HepG2 (cell line): ENCODE results near the gene HAUS5. TPM values are rescaled to one million over a fixed set of nuclear protein-coding genes. Genes with fewer than 3 reads are reported as not detected.
"Not testable (repeated sequence)": the region's sequence is repeated elsewhere in the genome, so short reads cannot be mapped to it uniquely, and the experiment has no call there.

Experiments
- ATAC-seq: fragments of 200-7000 bp; cut with Tn5 transposase; 3 replicates; pipeline ENCODE4 v1.9.1; 2020; ENCODE audit warnings: mild to moderate bottlenecking, moderate library complexity
- BruUV-seq: library from RNA; stranded (reverse); fragments of 400-500 nt; replicated peaks from 2 replicates; lab custom pipeline; 2021; lab: Mats Ljungman, UMichigan
- CTCF ChIA-PET: fragments of 300-600 bp; formaldehyde crosslinking; extraction: SDS; loops from one replicate; lab custom pipeline; 2021; ENCODE audit warnings: low total read pairs, inconsistent platforms, low intra/inter-chr PET ratio; lab: Yijun Ruan, JAX
- POLR2A ChIA-PET: fragments of 350-600 bp; sonication (Branson Sonifier 250); formaldehyde crosslinking; loops from one replicate; lab custom pipeline; 2020; ENCODE audit warnings: antibody characterized with exemption, inconsistent platforms; lab: Yijun Ruan, JAX
- DNase-seq: peaks from one replicate; pipeline ENCODE4 v3.0.0-alpha.2; 2015; ENCODE audit warnings: low spot score
- FAIRE-seq: peaks from 3 replicates; lab custom pipeline; 2011; peaks lifted over from hg19 to GRCh38; lab: Jason Lieb, UNC
- H2AFZ ChIP-seq: one replicate; pipeline ENCODE4 v1.6.1; 2011; ENCODE audit warnings: low read length, inconsistent platforms
- H3K27ac ChIP-seq: fragments of 300-600 bp; 3 replicates; pipeline ENCODE4 v1.8.0; 2011; ENCODE audit warnings: mixed run types, mild to moderate bottlenecking, mixed read lengths, low read length, inconsistent platforms; ENCODE audit not compliant: insufficient read depth; ENCODE audit errors: extremely low read length
- H3K27me3 ChIP-seq, 2 experiments: fragments of 200-600 bp in 1 of 2; 2 replicates in 1 of 2; 3 replicates in 1 of 2; pipeline versions ENCODE4 v1.6.0 to v1.8.0; 2011; ENCODE audit warnings: low read length in 2 of 2, mild to moderate bottlenecking in 2 of 2, moderate library complexity in 2 of 2, inconsistent platforms in 1 of 2; ENCODE audit not compliant: insufficient read depth in 2 of 2, control insufficient read depth in 1 of 2
- H3K36me3 ChIP-seq, 2 experiments: fragments of 200-600 bp in 1 of 2; replicated peaks in 1 of 2; 2 replicates in 1 of 2; 3 replicates in 1 of 2; pipeline versions ENCODE4 v1.5.1 to v1.8.0; 2011; ENCODE audit warnings: low read length in 2 of 2, inconsistent platforms in 1 of 2; ENCODE audit not compliant: insufficient read depth in 2 of 2, control insufficient read depth in 1 of 2
- H3K4me1 ChIP-seq: 2 replicates; pipeline ENCODE4 v1.5.1; 2012; ENCODE audit warnings: low read length, inconsistent platforms; ENCODE audit not compliant: insufficient read depth
- H3K4me2 ChIP-seq: 2 replicates; pipeline ENCODE4 v1.6.0; 2011; ENCODE audit warnings: low read depth, low read length, inconsistent platforms
- H3K4me3 ChIP-seq, 3 experiments: fragments of 200-600 bp in 1 of 3; sonication (generic), shearing (Covaris generic) in 1 of 3; replicated peaks in 1 of 3; 2 replicates each; pipeline ENCODE4 v1.5.1; 2011 to 2016; ENCODE audit warnings: low read length in 3 of 3, inconsistent platforms in 2 of 3, low read depth in 2 of 3, mild to moderate bottlenecking in 2 of 3, control low read depth in 1 of 3, mixed read lengths in 1 of 3; ENCODE audit not compliant: insufficient read depth in 1 of 3
- H3K79me2 ChIP-seq: one replicate; pipeline ENCODE4 v1.6.1; 2011; ENCODE audit warnings: low read length, inconsistent platforms; ENCODE audit not compliant: insufficient read depth
- H3K9ac ChIP-seq: 2 replicates; pipeline ENCODE4 v1.6.0; 2011; ENCODE audit warnings: mild to moderate bottlenecking, low read depth, low read length, inconsistent platforms; ENCODE audit not compliant: insufficient read depth
- H3K9me3 ChIP-seq: 2 replicates; pipeline ENCODE4 v1.5.1; 2012; ENCODE audit warnings: mild to moderate bottlenecking, low read length
- H4K20me1 ChIP-seq: 2 replicates; pipeline ENCODE4 v1.6.0; 2011; ENCODE audit warnings: inconsistent platforms, mild to moderate bottlenecking, low read length, moderate library complexity; ENCODE audit not compliant: insufficient read depth
- HNRNPK ChIP-seq: fragments of 200-400 bp; formaldehyde crosslinking; IDR thresholded peaks from 2 replicates; pipeline ENCODE4 v1.6.1; 2018; ENCODE audit warnings: low read length, low read depth, moderate library complexity, mild to moderate bottlenecking; ENCODE audit not compliant: poor library complexity, severe bottlenecking
- KLF16 ChIP-seq, 2 experiments: sonication (generic) in 1 of 2; formaldehyde crosslinking in 1 of 2; IDR thresholded peaks; 2 replicates each; pipeline versions ENCODE4 v1.6.1 to v1.8.0; 2016 to 2023; ENCODE audit warnings: missing genetic modification reagents in 2 of 2, missing compliant biosample characterization in 1 of 2
- ZNF121 ChIP-seq: sonication (generic); formaldehyde crosslinking; IDR thresholded peaks from 2 replicates; pipeline ENCODE4 v1.5.0; 2020; ENCODE audit warnings: mild to moderate bottlenecking, missing genetic modification reagents
- ZNF770 ChIP-seq: sonication (generic); formaldehyde crosslinking; IDR thresholded peaks from 2 replicates; pipeline ENCODE4 v1.5.0; 2020; ENCODE audit warnings: mild to moderate bottlenecking, missing genetic modification reagents
- WGBS: methylation state at CpG from one replicate; pipeline ENCODE4 v1.1.6; 2017; ENCODE audit warnings: low lambda C conversion rate; 5-methylcytosine and 5-hydroxymethylcytosine counted together
- in situ Hi-C: cut with HindIII; loops from 2 replicates; pipeline ENCODE4 v1.10.0; 2017; ENCODE audit warnings: low pct_unique_long_range_greater_than_20kb; ENCODE audit not compliant: extremely low pct_ligation_motif_present
- intact Hi-C: fragments of 100-400 bp; cut with micrococcal nuclease; formaldehyde crosslinking; loops from one replicate; pipeline ENCODE4 v1.10.0; 2022; ENCODE audit not compliant: unreplicated experiment
- polyA plus RNA-seq, 8 experiments: library from polyadenylated mRNA; depleted of rRNA in 3 of 8; stranded (reverse) in 7 of 8; unstranded in 1 of 8; fragments of >200 nt; fragmentation: Illumina TruSeq in 4 of 8; extraction: Trizol in 4 of 8; gene quantifications; 2 replicates each; pipeline versions ENCODE4 v1.2.1 to v1.2.3, GENCODE V29; 2011 to 2016; ENCODE audit warnings: low read depth in 4 of 8, missing spikeins in 1 of 8, mixed read lengths in 1 of 8; ENCODE audit not compliant: insufficient read depth in 1 of 8
- total RNA-seq, 5 experiments: library from RNA; depleted of rRNA; stranded (reverse); fragments of >200 nt; fragmentation: Illumina TruSeq; extraction: Trizol; gene quantifications; 2 replicates each; pipeline ENCODE4 v1.2.3, GENCODE V29; 2016; ENCODE audit warnings: low read depth in 1 of 5

HAUS5 gene
- total and polyA plus RNA-seq, 2 of the 13 experiments (the other 11 are each of a cell fraction or from before 2014, with no cell fraction given) = 10.3 to 17.7 TPM

GRCh38 chr19:35595026-35595425 lies 17.5 kb upstream of the HAUS5 start:
- FAIRE-seq, BruUV-seq, H3K4me3 ChIP-seq, H3K27me3 ChIP-seq, H2AFZ ChIP-seq, ATAC-seq, H3K27ac ChIP-seq, H4K20me1 ChIP-seq, intact Hi-C loops, H3K36me3 ChIP-seq, H3K9me3 ChIP-seq, in situ Hi-C loops, DNase-seq, CTCF ChIA-PET, H3K4me2 ChIP-seq, H3K79me2 ChIP-seq, H3K9ac ChIP-seq, POLR2A ChIA-PET: not testable (repeated sequence)
- TF ChIP-seq ZNF770 (CRISPR knock-in tag) (0 out of 2 replicates have a peak, but pooled peaks have one; percentile 5), ZNF121 (peak; percentile 91)
- peaks cover 31% of the 10 kb centered on the region for H3K4me1 ChIP-seq
- WGBS = 36% methylated on average over 3 of the region's 3 CpGs

- no peak for FAIRE-seq
- peaks cover 31% of the 10 kb centered on the region for H3K4me1 ChIP-seq
- no peaks in the 10 kb centered on the region for H4K20me1 ChIP-seq
- TF ChIP-seq HNRNPK (peak; percentile 17), KLF16 (CRISPR knock-in tag; IDR thresholded peaks at IDR 0.05) (no peak)
- H3K9ac ChIP-seq = no peak overlapping the region
- no TSS peak for BruUV-seq
- no peak for ATAC-seq
- 95% methylated on average over 1 of the region's 1 CpG for WGBS
- H2AFZ ChIP-seq = no peak overlapping the region
- H3K9me3 ChIP-seq = no peaks in the 10 kb centered on the region
- H3K4me2 ChIP-seq = no peak overlapping the region
- intact Hi-C loops = no loop called here
- no peaks in the 10 kb centered on the region for H3K79me2 ChIP-seq
- in situ Hi-C loops = no loop called here
- no peaks in the 10 kb centered on the region for H3K27me3 ChIP-seq
- no peak for DNase-seq
- H3K4me3 ChIP-seq = no peak overlapping the region
- CTCF ChIA-PET = no interaction called here
- POLR2A ChIA-PET = interaction anchor here (1.2 kb wide), 1 partner anchor 9 kb away, joined by 12 read pairs; no protein-coding TSS in a partner anchor
- H3K27ac ChIP-seq = no peak overlapping the region
- H3K36me3 ChIP-seq = no peaks in the 10 kb centered on the region
Measured at GRCh38 chr19:35595928-35596327, 16.6 kb upstream of the HAUS5 start.
